Measurements from ENCODE around the gene PDGFRB. TPM values are rescaled to one million over a fixed set of nuclear protein-coding genes. Genes with fewer than 3 reads are reported as not detected.

Gene PDGFRB
- total and polyA plus RNA-seq, 10 of the 15 experiments (the other 5 are each of a cell fraction or from before 2014, with no cell fraction given): 0.02 to 3.0 (median 1.0) TPM

DNA sequence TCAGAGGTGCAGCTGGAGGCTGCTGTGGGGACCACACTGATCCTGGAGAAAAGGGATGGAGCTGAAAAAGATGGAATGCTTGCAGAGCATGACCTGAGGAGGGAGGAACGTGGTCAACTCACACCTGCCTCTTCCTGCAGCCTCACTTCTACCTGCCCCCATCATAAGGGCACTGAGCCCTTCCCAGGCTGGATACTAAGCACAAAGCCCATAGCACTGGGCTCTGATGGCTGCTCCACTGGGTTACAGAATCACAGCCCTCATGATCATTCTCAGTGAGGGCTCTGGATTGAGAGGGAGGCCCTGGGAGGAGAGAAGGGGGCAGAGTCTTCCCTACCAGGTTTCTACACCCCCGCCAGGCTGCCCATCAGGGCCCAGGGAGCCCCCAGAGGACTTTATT is 28.4 kb upstream of the PDGFRB start:
- Histone ChIP-seq H2AFZ (ENCODE audit: control insufficient read depth, low read depth, low read length) (no peak overlapping the region), H3K4me3 (no peak overlapping the region), H4K20me1 (ENCODE audit: control insufficient read depth, insufficient read depth) (no peaks in the 10 kb centered on the region), H3K4me1 (ENCODE audit: control insufficient read depth, insufficient read depth, low read length) (no peaks in the 10 kb centered on the region), H3K4me2 (ENCODE audit: control insufficient read depth, insufficient read depth) (no peak overlapping the region), H3K36me3 (ENCODE audit: control insufficient read depth in 2 of 2, insufficient read depth in 2 of 2, low read length in 1 of 2) (no peaks in the 10 kb centered on the region), H3K79me2 (ENCODE audit: control insufficient read depth, insufficient read depth, low read length) (no peaks in the 10 kb centered on the region), H3K9ac (ENCODE audit: control insufficient read depth, insufficient read depth, low read length) (no peak overlapping the region), H3K27me3 (replicated peaks in 1 of 2; ENCODE audit: control insufficient read depth in 2 of 2, insufficient read depth in 2 of 2, low read length in 1 of 2) (peaks cover 0 to 1% of the 10 kb centered on the region in 2 experiments; a peak in 3 of 4 replicates), H3K27ac (ENCODE audit: control insufficient read depth, insufficient read depth) (no peak overlapping the region), H3K9me3 (replicated peaks; ENCODE audit: control insufficient read depth, insufficient read depth, low read length) (no peaks in the 10 kb centered on the region)
- no TSS peak for BruUV-seq (replicated peaks)
- SMC1A ChIA-PET (ENCODE audit: uncharacterized antibody, unreplicated experiment): no interaction called here
- POLR2A ChIA-PET: no interaction called here
- no peak for ATAC-seq
- TF ChIP-seq EP300 (IDR thresholded peaks at IDR 0.05; ENCODE audit: borderline replicate concordance in 1 of 2, control insufficient read depth in 1 of 2, low read depth in 2 of 2, low read length in 2 of 2) (no peak), POLR2A (IDR thresholded peaks at IDR 0.05; ENCODE audit: low read depth, low read length) (no peak), MTA2 (IDR thresholded peaks at IDR 0.05; ENCODE audit: low read depth) (no peak), SUZ12 (IDR thresholded peaks at IDR 0.05; ENCODE audit: unreplicated experiment) (no peak), MYC (IDR thresholded peaks at IDR 0.05; ENCODE audit: insufficient read depth, insufficient read length, insufficient replicate concordance, low read length, severe bottlenecking) (no peak), EED (IDR thresholded peaks at IDR 0.05; ENCODE audit: low read depth) (no peak), BCL11A (IDR thresholded peaks at IDR 0.05; ENCODE audit: low read depth, low read length) (no peak), POU2F2 (IDR thresholded peaks at IDR 0.05; ENCODE audit: borderline replicate concordance, low read depth, low read length) (no peak), DPF2 (IDR thresholded peaks at IDR 0.05) (no peak), PAX5 (IDR thresholded peaks at IDR 0.05; ENCODE audit: borderline replicate concordance, low read depth, low read length) (no peak)
- TF ChIP-seq, protein P1, sequence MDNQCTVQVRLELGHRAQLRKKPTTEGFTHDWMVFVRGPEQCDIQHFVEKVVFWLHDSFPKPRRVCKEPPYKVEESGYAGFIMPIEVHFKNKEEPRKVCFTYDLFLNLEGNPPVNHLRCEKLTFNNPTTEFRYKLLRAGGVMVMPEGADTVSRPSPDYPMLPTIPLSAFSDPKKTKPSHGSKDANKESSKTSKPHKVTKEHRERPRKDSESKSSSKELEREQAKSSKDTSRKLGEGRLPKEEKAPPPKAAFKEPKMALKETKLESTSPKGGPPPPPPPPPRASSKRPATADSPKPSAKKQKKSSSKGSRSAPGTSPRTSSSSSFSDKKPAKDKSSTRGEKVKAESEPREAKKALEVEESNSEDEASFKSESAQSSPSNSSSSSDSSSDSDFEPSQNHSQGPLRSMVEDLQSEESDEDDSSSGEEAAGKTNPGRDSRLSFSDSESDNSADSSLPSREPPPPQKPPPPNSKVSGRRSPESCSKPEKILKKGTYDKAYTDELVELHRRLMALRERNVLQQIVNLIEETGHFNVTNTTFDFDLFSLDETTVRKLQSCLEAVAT (IDR thresholded peaks at IDR 0.05): no peak
- 0% methylated on average over 2 of the region's 2 CpGs for WGBS (ENCODE audit: insufficient coverage, insufficient replicate concordance, low lambda C conversion rate, missing lambda C conversion rate)
- in situ Hi-C loops (cut with MboI) (no loop called here), intact Hi-C loops (cut with micrococcal nuclease; ENCODE audit: unreplicated experiment) (no loop called here)
- no peak for DNase-seq (ENCODE audit: low read depth, low spot score)
- no peak for FAIRE-seq
- CTCF ChIA-PET: interaction anchor here (1.6 kb wide), 1 partner anchor 8 kb away, joined by 5 read pairs; no protein-coding TSS in a partner anchor
- RAD21 ChIA-PET (ENCODE audit: unreplicated experiment): no interaction called here
